Spleen (tissue), 11 donors: ENCODE results near the gene PDGFC. TPM values are rescaled to one million over a fixed set of nuclear protein-coding genes. Genes with fewer than 3 reads are reported as not detected.

ENCODE experiments used
- DNase-seq: peaks from one replicate; pipeline ENCODE4 v3.0.0-alpha.2; 2020
- H3K27ac ChIP-seq, 8 donors: fragments of 200-600 bp; sonication (generic) in 7 of 8; 1 replicate in 4 of 8; 2 replicates in 4 of 8; pipeline versions ENCODE4 v1.5.0 to v1.8.0; 2016 to 2021; ENCODE audit warnings: inconsistent platforms in 4 of 8, mild to moderate bottlenecking in 4 of 8, moderate library complexity in 1 of 8
- H3K27me3 ChIP-seq, 7 donors: fragments of 200-600 bp; sonication (generic) in 6 of 7; replicated peaks in 1 of 7; 1 replicate in 4 of 7; 2 replicates in 3 of 7; pipeline versions ENCODE4 v1.5.0 to v1.8.0; 2016 to 2021; ENCODE audit warnings: inconsistent platforms in 3 of 7, mild to moderate bottlenecking in 1 of 7
- H3K36me3 ChIP-seq, 6 donors: fragments of 200-600 bp; sonication (generic) in 5 of 6; 1 replicate in 4 of 6; 2 replicates in 2 of 6; pipeline versions ENCODE4 v1.5.0 to v1.8.0; 2016 to 2021; ENCODE audit warnings: inconsistent platforms in 2 of 6
- H3K4me1 ChIP-seq, 6 donors: fragments of 200-600 bp; sonication (generic) in 5 of 6; 1 replicate in 3 of 6; 2 replicates in 3 of 6; pipeline versions ENCODE4 v1.5.0 to v1.8.0; 2016 to 2021; ENCODE audit warnings: inconsistent platforms in 3 of 6
- H3K4me3 ChIP-seq, 8 donors: fragments of 200-600 bp; sonication (generic) in 7 of 8; 1 replicate in 4 of 8; 2 replicates in 4 of 8; pipeline versions ENCODE4 v1.5.0 to v1.8.0; 2016 to 2021; ENCODE audit warnings: inconsistent platforms in 4 of 8, mild to moderate bottlenecking in 4 of 8, moderate library complexity in 2 of 8
- H3K9me3 ChIP-seq, 8 donors: fragments of 200-600 bp; sonication (generic) in 7 of 8; 1 replicate in 4 of 8; 2 replicates in 4 of 8; pipeline versions ENCODE4 v1.5.0 to v1.8.0; 2016 to 2021; ENCODE audit warnings: inconsistent platforms in 4 of 8
- POLR2A ChIP-seq, 3 donors: fragments of 450-650 bp; IDR thresholded peaks; one replicate each; pipeline ENCODE4 v1.5.1; 2017; ENCODE audit warnings: antibody characterized with exemption in 3 of 3, mild to moderate bottlenecking in 1 of 3
- POLR2AphosphoS5 ChIP-seq, 3 donors: sonication (generic); formaldehyde crosslinking; IDR thresholded peaks; one replicate each; pipeline ENCODE4 v1.5.1; 2017; ENCODE audit warnings: antibody characterized with exemption in 3 of 3
- WGBS, 5 donors: extraction: QIAGEN DNeasy Blood & Tissue Kit in 3 of 5; methylation state at CpG; one replicate each; pipeline versions ENCODE4 v1.1.5 to v1.1.7; 2013 to 2018; 5-methylcytosine and 5-hydroxymethylcytosine counted together
- intact Hi-C: fragments of 100-400 bp; cut with DNase I; formaldehyde crosslinking; loops from one replicate; pipeline ENCODE4 v1.15.0; 2023; ENCODE audit warnings: low total_unique reads
- polyA plus RNA-seq, 3 donors: library from polyadenylated mRNA; stranded (reverse); fragments of 200-250 nt; gene quantifications; one replicate each; pipeline ENCODE4 v1.2.1, GENCODE V29; 2013
- total RNA-seq, 7 donors: library from RNA; depleted of rRNA in 3 of 7; stranded (reverse); fragments of >200 nt in 3 of 7; fragmentation: NEBNext Ultra II Directional in 4 of 7; extraction: Animal tissue kit (Norgen Biotek cat#: 25700) in 4 of 7; gene quantifications; one replicate each; pipeline versions ENCODE4 v1.1.0 to v1.2.1, GENCODE V29; 2016 to 2021
- TF ChIP-seq, protein P1 (sequence below), 11 experiments: fragments of 200-600 bp in 7 of 11; fragments of 450-650 bp in 4 of 11; sonication (generic) in 4 of 11; IDR thresholded peaks in 8 of 11; conservative IDR thresholded peaks in 3 of 11; 1 replicate in 7 of 11; 2 replicates in 4 of 11; pipeline versions ENCODE4 v1.4.0 to v1.8.0; 2016 to 2021; ENCODE audit warnings: antibody characterized with exemption in 11 of 11, inconsistent platforms in 4 of 11, mild to moderate bottlenecking in 1 of 11
- donor health status: healthy with polysubstance abuse.
- donor health status: DM: no; HTN: no; CAD: no; lungs with moderate emphysema.
- donor health status: DM: no; HTN: no; CAD: no.
- donor health status: Bipolar disorder and iron deficiency.
- donor health status: healthy.
- donor health status: DM: no; HTN: no; CAD: no.
- donor health status: DM: yes; HTN: yes; CAD: no.

The PDGFC gene
- total and polyA plus RNA-seq, 10 donors: 1.6 to 24.7 (median 14.8) TPM

DNA sequence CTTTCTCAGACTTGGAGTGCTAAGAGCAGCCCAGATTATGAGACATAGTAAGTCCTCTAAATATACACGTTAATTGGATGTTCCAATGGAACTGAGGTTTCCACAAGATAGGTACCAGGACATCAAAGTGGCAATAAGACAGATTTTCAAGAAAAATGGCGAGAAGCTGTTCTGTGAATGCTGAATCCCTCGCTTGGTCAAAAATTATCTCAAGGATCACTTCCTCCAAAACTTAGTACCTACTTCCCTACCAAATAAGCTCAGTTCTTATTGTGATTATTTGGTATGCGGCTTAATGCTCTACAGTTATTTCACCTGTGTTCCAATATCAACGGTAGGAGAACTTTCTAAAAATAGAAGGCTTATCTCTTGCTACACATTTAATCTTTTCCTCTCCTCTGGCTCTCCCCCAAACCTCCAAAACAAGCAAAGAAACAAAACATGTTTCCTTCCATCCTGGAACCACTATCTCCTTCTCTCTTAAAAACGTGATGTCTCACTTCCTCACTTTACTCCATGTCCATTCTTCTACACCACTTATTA, 14.7 kb downstream of the PDGFC start:
- Histone ChIP-seq H3K36me3 (no peaks in the 10 kb centered on the region), H3K9me3 (no peaks in the 10 kb centered on the region), H3K27ac (peak overlapping the region in 2 of 8 donors; percentile 9 to 11), H3K27me3 (no peaks in the 10 kb centered on the region), H3K4me1 (no peaks in the 10 kb centered on the region), H3K4me3 (no peak overlapping the region)
- intact Hi-C loops: no loop called here
- no peak for DNase-seq
- 45 to 57% (median 49%) methylated on average over 6 of the region's 6 CpGs for WGBS, 5 donors
- TF ChIP-seq, protein P1, sequence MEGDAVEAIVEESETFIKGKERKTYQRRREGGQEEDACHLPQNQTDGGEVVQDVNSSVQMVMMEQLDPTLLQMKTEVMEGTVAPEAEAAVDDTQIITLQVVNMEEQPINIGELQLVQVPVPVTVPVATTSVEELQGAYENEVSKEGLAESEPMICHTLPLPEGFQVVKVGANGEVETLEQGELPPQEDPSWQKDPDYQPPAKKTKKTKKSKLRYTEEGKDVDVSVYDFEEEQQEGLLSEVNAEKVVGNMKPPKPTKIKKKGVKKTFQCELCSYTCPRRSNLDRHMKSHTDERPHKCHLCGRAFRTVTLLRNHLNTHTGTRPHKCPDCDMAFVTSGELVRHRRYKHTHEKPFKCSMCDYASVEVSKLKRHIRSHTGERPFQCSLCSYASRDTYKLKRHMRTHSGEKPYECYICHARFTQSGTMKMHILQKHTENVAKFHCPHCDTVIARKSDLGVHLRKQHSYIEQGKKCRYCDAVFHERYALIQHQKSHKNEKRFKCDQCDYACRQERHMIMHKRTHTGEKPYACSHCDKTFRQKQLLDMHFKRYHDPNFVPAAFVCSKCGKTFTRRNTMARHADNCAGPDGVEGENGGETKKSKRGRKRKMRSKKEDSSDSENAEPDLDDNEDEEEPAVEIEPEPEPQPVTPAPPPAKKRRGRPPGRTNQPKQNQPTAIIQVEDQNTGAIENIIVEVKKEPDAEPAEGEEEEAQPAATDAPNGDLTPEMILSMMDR (IDR thresholded peaks at IDR 0.05 in 8 of 11, conservative IDR thresholded peaks at IDR 0.05 in 3 of 11): no peak
- TF ChIP-seq POLR2A (IDR thresholded peaks at IDR 0.05): no peak
- no peak for TF ChIP-seq POLR2AphosphoS5 (IDR thresholded peaks at IDR 0.05)

DNA sequence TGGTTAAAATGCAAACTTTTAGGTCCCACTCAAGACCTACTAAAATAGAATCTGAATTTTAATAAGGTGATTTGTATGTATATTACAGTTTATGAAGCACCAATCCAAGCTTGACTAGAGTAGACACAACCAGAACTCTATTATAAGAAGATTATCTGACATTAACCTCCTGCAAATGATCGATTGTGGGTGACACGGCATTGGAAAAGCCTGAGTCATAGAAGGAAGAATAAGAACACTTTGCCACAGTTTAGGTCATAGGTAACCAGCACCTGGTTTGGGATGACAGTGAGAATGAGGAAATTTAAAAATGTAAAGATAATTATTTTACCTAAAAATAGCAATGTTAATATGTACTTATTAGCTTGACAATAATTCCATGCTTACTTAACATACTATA, 15.2 kb downstream of the PDGFC start:
- Histone ChIP-seq H3K27me3 (no peaks in the 10 kb centered on the region), H3K4me1 (no peaks in the 10 kb centered on the region), H3K27ac (peak overlapping the region in 2 of 8 donors; percentile 9 to 11), H3K4me3 (no peak overlapping the region), H3K9me3 (no peaks in the 10 kb centered on the region), H3K36me3 (no peaks in the 10 kb centered on the region)
- intact Hi-C loops: no loop called here
- WGBS, 5 donors: 90 to 96% (median 95%) methylated on average over 2 of the region's 2 CpGs
- DNase-seq: no peak
- TF ChIP-seq, protein P1 (IDR thresholded peaks at IDR 0.05 in 8 of 11, conservative IDR thresholded peaks at IDR 0.05 in 3 of 11): no peak
- no peak for TF ChIP-seq POLR2A (IDR thresholded peaks at IDR 0.05)
- TF ChIP-seq POLR2AphosphoS5 (IDR thresholded peaks at IDR 0.05): no peak

DNA sequence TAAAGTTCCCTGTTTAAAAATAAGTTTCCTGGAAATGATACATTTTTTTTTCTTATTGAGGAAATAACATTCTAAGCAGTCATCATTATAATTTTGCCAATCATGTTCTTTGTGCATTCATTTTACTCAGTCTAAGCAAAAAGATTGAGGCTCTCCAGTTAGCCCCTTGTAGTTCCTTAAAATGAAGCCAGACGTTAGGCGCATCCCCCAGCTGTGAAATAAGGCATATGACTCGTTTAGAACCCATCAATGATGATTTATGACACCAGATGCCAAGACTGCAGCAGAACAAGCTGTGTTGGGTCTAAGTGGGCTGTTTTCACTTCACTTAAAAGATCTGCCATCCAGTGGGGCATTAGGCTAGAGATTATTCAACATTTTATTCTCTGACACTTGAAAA, 17.0 kb downstream of the PDGFC start:
- DNase-seq: no peak
- Histone ChIP-seq H3K36me3 (no peaks in the 10 kb centered on the region), H3K4me3 (no peak overlapping the region), H3K4me1 (no peaks in the 10 kb centered on the region), H3K27me3 (no peaks in the 10 kb centered on the region), H3K27ac (peak overlapping the region in 4 of 8 donors; percentile 34 to 61 (median 46)), H3K9me3 (no peaks in the 10 kb centered on the region)
- 19 to 31% (median 22%) methylated on average over 3 of the region's 3 CpGs for WGBS, 5 donors
- intact Hi-C loops: no loop called here
- TF ChIP-seq POLR2A (IDR thresholded peaks at IDR 0.05) (no peak), POLR2AphosphoS5 (IDR thresholded peaks at IDR 0.05) (peak in 1 of 3 donors; percentile 35)

DNA sequence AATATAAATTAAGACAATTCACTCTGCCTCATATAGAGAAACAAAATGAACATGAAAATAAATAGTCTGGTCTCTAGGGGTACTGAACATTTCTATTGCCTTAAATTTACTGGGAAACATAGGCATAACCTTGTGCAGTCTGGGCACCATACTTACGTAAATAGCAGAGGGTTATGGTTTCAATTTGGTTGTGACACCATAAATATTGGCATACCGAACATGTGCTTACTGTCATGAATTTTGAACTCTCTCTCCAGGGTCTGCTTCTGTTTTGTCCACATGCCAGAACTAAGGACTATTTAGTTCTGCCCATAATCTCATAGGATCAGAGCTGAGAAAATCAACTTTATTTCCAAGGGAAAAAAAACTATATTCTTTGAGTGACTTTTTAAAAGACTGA, 17.6 kb downstream of the PDGFC start:
- Histone ChIP-seq H3K4me1 (no peaks in the 10 kb centered on the region), H3K27me3 (no peaks in the 10 kb centered on the region), H3K9me3 (no peaks in the 10 kb centered on the region), H3K36me3 (no peaks in the 10 kb centered on the region), H3K4me3 (no peak overlapping the region), H3K27ac (peak overlapping the region in 6 of 8 donors; percentile 4 to 68 (median 36))
- intact Hi-C loops: no loop called here
- WGBS, 5 donors: 60 to 77% (median 72%) methylated on average over 2 of the region's 2 CpGs
- no peak for DNase-seq
- TF ChIP-seq, protein P1 (IDR thresholded peaks at IDR 0.05 in 8 of 11, conservative IDR thresholded peaks at IDR 0.05 in 3 of 11): no peak
- no peak for TF ChIP-seq POLR2A (IDR thresholded peaks at IDR 0.05)
- no peak for TF ChIP-seq POLR2AphosphoS5 (IDR thresholded peaks at IDR 0.05)
